ENCODE data around the gene HMCN1.

The HMCN1 gene

GRCh38 chr1:185933580-185933979, 199.4 kb downstream of the HMCN1 start:
- no peak overlapping the region for H3K4me3 ChIP-seq (ENCODE audit: low read length)
- DNase-seq (ENCODE audit: low read depth, low spot score) = no peak

GRCh38 chr1:185934476-185935189, 200.4 kb downstream of the HMCN1 start:
- H3K4me3 ChIP-seq (ENCODE audit: low read length) = no peak overlapping the region
- DNase-seq (ENCODE audit: low read depth, low spot score) = no peak

- no peak overlapping the region for H3K4me3 ChIP-seq (ENCODE audit: low read length)
- DNase-seq (ENCODE audit: low read depth, low spot score) = no peak
These were observed 201.2 kb downstream of the HMCN1 start for GRCh38 chr1:185935360-185935759.

GRCh38 chr1:185936641-185937040, 202.4 kb downstream of the HMCN1 start:
- DNase-seq (ENCODE audit: low read depth, low spot score) = no peak
- H3K4me3 ChIP-seq (ENCODE audit: low read length) = no peak overlapping the region

- DNase-seq (ENCODE audit: low read depth, low spot score) = no peak
- no peak overlapping the region for H3K4me3 ChIP-seq (ENCODE audit: low read length)
These were observed 204.2 kb downstream of the HMCN1 start for GRCh38 chr1:185938396-185938795.

- H3K4me3 ChIP-seq (ENCODE audit: low read length) = no peak overlapping the region
- DNase-seq (ENCODE audit: low read depth, low spot score) = no peak
These were observed 205.0 kb downstream of the HMCN1 start for GRCh38 chr1:185939142-185939541.

GRCh38 chr1:185942961-185943360, 208.8 kb downstream of the HMCN1 start:
- DNase-seq (ENCODE audit: low read depth, low spot score) = no peak
- no peak overlapping the region for H3K4me3 ChIP-seq (ENCODE audit: low read length)

- H3K4me3 ChIP-seq (ENCODE audit: low read length) = no peak overlapping the region
- no peak for DNase-seq (ENCODE audit: low read depth, low spot score)
These were observed 222.7 kb downstream of the HMCN1 start for GRCh38 chr1:185956881-185957280.

- H3K4me3 ChIP-seq (ENCODE audit: low read length) = no peak overlapping the region
- no peak for DNase-seq (ENCODE audit: low read depth, low spot score)
These were observed 223.5 kb downstream of the HMCN1 start for GRCh38 chr1:185957441-185958363.

GRCh38 chr1:185960422-185961321, 226.5 kb downstream of the HMCN1 start:
- no peak for DNase-seq (ENCODE audit: low read depth, low spot score)
- H3K4me3 ChIP-seq (ENCODE audit: low read length) = no peak overlapping the region

- no peak for DNase-seq (ENCODE audit: low read depth, low spot score)
- no peak overlapping the region for H3K4me3 ChIP-seq (ENCODE audit: low read length)
These were observed 227.5 kb downstream of the HMCN1 start for GRCh38 chr1:185961664-185962063.

GRCh38 chr1:185964946-185965345, 230.8 kb downstream of the HMCN1 start:
- no peak for DNase-seq (ENCODE audit: low read depth, low spot score)
- no peak overlapping the region for H3K4me3 ChIP-seq (ENCODE audit: low read length)

- H3K4me3 ChIP-seq (ENCODE audit: low read length) = no peak overlapping the region
These were observed 231.7 kb downstream of the HMCN1 start for GRCh38 chr1:185965870-185966269.

GRCh38 chr1:185966471-185966870, 232.3 kb downstream of the HMCN1 start:
- no peak for DNase-seq (ENCODE audit: low read depth, low spot score)
- H3K4me3 ChIP-seq (ENCODE audit: low read length) = no peak overlapping the region

More at GRCh38 chr1:185965870-185966269, 231.7 kb downstream of the HMCN1 start:
- no peak for DNase-seq (ENCODE audit: low read depth, low spot score)

- H3K4me3 ChIP-seq (ENCODE audit: low read length) = no peak overlapping the region
- DNase-seq (ENCODE audit: low read depth, low spot score) = no peak
These were observed 234.8 kb downstream of the HMCN1 start for GRCh38 chr1:185969028-185969427.

GRCh38 chr1:185969524-185969991, 235.4 kb downstream of the HMCN1 start:
- H3K4me3 ChIP-seq (ENCODE audit: low read length) = no peak overlapping the region
- no peak for DNase-seq (ENCODE audit: low read depth, low spot score)

- no peak overlapping the region for H3K4me3 ChIP-seq (ENCODE audit: low read length)
- no peak for DNase-seq (ENCODE audit: low read depth, low spot score)
These were observed 237.5 kb downstream of the HMCN1 start for GRCh38 chr1:185971688-185972087.

GRCh38 chr1:185972096-185972850, 238.1 kb downstream of the HMCN1 start:
- no peak for DNase-seq (ENCODE audit: low read depth, low spot score)
- no peak overlapping the region for H3K4me3 ChIP-seq (ENCODE audit: low read length)

- no peak overlapping the region for H3K4me3 ChIP-seq (ENCODE audit: low read length)
- no peak for DNase-seq (ENCODE audit: low read depth, low spot score)
These were observed 239.5 kb downstream of the HMCN1 start for GRCh38 chr1:185973645-185974044.
